Calu3 (cell line): Measurements from ENCODE around the gene PRMT2. TPM values are rescaled to one million over a fixed set of nuclear protein-coding genes. Genes with fewer than 3 reads are reported as not detected.

Source experiments
- BruUV-seq: library from RNA; stranded (reverse); fragments of 400-500 nt; replicated peaks from 2 replicates; lab custom pipeline; 2021; lab: Mats Ljungman, UMichigan
- CTCF ChIA-PET: fragments of 300-600 bp; sonication (Branson Sonifier 250); formaldehyde crosslinking; loops from one replicate; lab custom pipeline; 2022; ENCODE audit warnings: antibody characterized with exemption; lab: Charles Lee
- DNase-seq: peaks from one replicate; pipeline ENCODE4 v3.0.0; 2022
- H3K27ac Mint-ChIP-seq: one replicate; pipeline ENCODE4 v1.8.0; 2022; ENCODE audit warnings: mixed read lengths; ENCODE audit not compliant: unreplicated experiment
- H3K27me3 Mint-ChIP-seq: one replicate; pipeline ENCODE4 v1.8.0; 2022; ENCODE audit warnings: mixed read lengths; ENCODE audit not compliant: unreplicated experiment
- H3K36me3 Mint-ChIP-seq: one replicate; pipeline ENCODE4 v1.8.0; 2022; ENCODE audit warnings: mild to moderate bottlenecking, moderate library complexity, mixed read lengths; ENCODE audit not compliant: insufficient read depth, unreplicated experiment
- H3K4me1 Mint-ChIP-seq: one replicate; pipeline ENCODE4 v1.8.0; 2022; ENCODE audit warnings: mild to moderate bottlenecking, low read depth, mixed read lengths; ENCODE audit not compliant: unreplicated experiment
- H3K4me3 Mint-ChIP-seq: one replicate; pipeline ENCODE4 v1.8.0; 2022; ENCODE audit warnings: mild to moderate bottlenecking, low read depth, moderate library complexity, mixed read lengths; ENCODE audit not compliant: unreplicated experiment
- H3K9me3 Mint-ChIP-seq: one replicate; pipeline ENCODE4 v1.8.0; 2022; ENCODE audit warnings: low read depth, mixed read lengths; ENCODE audit not compliant: unreplicated experiment
- CTCF ChIP-seq: fragments of 200-600 bp; IDR thresholded peaks from one replicate; pipeline ENCODE4 v1.8.0; 2022; ENCODE audit warnings: antibody characterized with exemption; ENCODE audit not compliant: unreplicated experiment
- intact Hi-C: fragments of 100-400 bp; cut with micrococcal nuclease; formaldehyde crosslinking; loops from one replicate; pipeline ENCODE4 v1.10.0; 2022; ENCODE audit not compliant: unreplicated experiment
- total RNA-seq: library from RNA; stranded (reverse); gene quantifications from 2 replicates; pipeline ENCODE4 v1.2.3, GENCODE V29; 2022

Gene PRMT2
- total RNA-seq, 1 experiment from 2014 or later: 59.4 TPM

- H3K4me3 Mint-ChIP-seq: no peak overlapping the region
- intact Hi-C loops: no loop called here
- peaks cover 46% of the 10 kb centered on the region for H3K36me3 Mint-ChIP-seq
- CTCF ChIA-PET: interaction anchor here (0.6 kb wide), 1 partner anchor 88 kb away, joined by 3 read pairs; no protein-coding TSS in a partner anchor
- TF ChIP-seq CTCF: no peak
- H3K27me3 Mint-ChIP-seq: no peaks in the 10 kb centered on the region
- H3K4me1 Mint-ChIP-seq: no peaks in the 10 kb centered on the region
- H3K27ac Mint-ChIP-seq: no peak overlapping the region
- DNase-seq: no peak
- peaks cover 4% of the 10 kb centered on the region for H3K9me3 Mint-ChIP-seq
- BruUV-seq: no TSS peak
Measured at GRCh38 chr21:46656820-46657219, 21.3 kb downstream of the PRMT2 start.

GRCh38 chr21:46660505-46660904 is 25.0 kb downstream of the PRMT2 start:
- H3K9me3 Mint-ChIP-seq: peaks cover 1% of the 10 kb centered on the region
- DNase-seq: no peak
- no peaks in the 10 kb centered on the region for H3K27me3 Mint-ChIP-seq
- H3K36me3 Mint-ChIP-seq: peaks cover 29% of the 10 kb centered on the region
- no TSS peak for BruUV-seq
- H3K4me3 Mint-ChIP-seq: no peak overlapping the region
- CTCF ChIA-PET: no interaction called here
- H3K4me1 Mint-ChIP-seq: no peaks in the 10 kb centered on the region
- no peak for TF ChIP-seq CTCF
- intact Hi-C loops: no loop called here
- H3K27ac Mint-ChIP-seq: no peak overlapping the region

- peaks cover 28% of the 10 kb centered on the region for H3K36me3 Mint-ChIP-seq
Measured at GRCh38 chr21:46661211-46661625, 25.7 kb downstream of the PRMT2 start.

GRCh38 chr21:46661642-46662366 is 26.3 kb downstream of the PRMT2 start:
- no peak for DNase-seq
- Mint-ChIP-seq H3K9me3 (no peaks in the 10 kb centered on the region), H3K4me1 (no peaks in the 10 kb centered on the region), H3K27me3 (no peaks in the 10 kb centered on the region), H3K27ac (no peak overlapping the region), H3K4me3 (no peak overlapping the region), H3K36me3 (peaks cover 25% of the 10 kb centered on the region)
- intact Hi-C loops: no loop called here
- no peak for TF ChIP-seq CTCF
- CTCF ChIA-PET: no interaction called here
- no TSS peak for BruUV-seq

More at GRCh38 chr21:46661211-46661625, 25.7 kb downstream of the PRMT2 start:
- no peak overlapping the region for H3K27ac Mint-ChIP-seq
- no peaks in the 10 kb centered on the region for H3K9me3 Mint-ChIP-seq
- TF ChIP-seq CTCF: no peak
- CTCF ChIA-PET: no interaction called here
- H3K4me3 Mint-ChIP-seq: no peak overlapping the region
- no peaks in the 10 kb centered on the region for H3K4me1 Mint-ChIP-seq
- no peaks in the 10 kb centered on the region for H3K27me3 Mint-ChIP-seq
- BruUV-seq: no TSS peak
- intact Hi-C loops: no loop called here
- no peak for DNase-seq
